GM12878 (cell line): ENCODE results near the gene IL17B. TPM values are rescaled to one million over a fixed set of nuclear protein-coding genes. Genes with fewer than 3 reads are reported as not detected.

Experiments used
- ATF7 ChIP-seq: fragments of 450-650 bp; IDR thresholded peaks from 2 replicates; pipeline ENCODE4 v1.6.1; 2016; ENCODE audit warnings: low read depth, mild to moderate bottlenecking
- CHD2 ChIP-seq: IDR thresholded peaks from 2 replicates; pipeline ENCODE4 v1.6.1; 2011; ENCODE audit warnings: low read depth, low read length, improper control_type of control experiment, borderline replicate concordance
- DPF2 ChIP-seq: fragments of 450-650 bp; IDR thresholded peaks from 2 replicates; pipeline ENCODE4 v1.6.1; 2017; ENCODE audit warnings: mild to moderate bottlenecking
- EED ChIP-seq: sonication (generic); IDR thresholded peaks from 2 replicates; pipeline ENCODE4 v1.6.1; 2016; ENCODE audit warnings: antibody characterized with exemption, low read depth
- MXI1 ChIP-seq: fragments of 150-350 bp; IDR thresholded peaks from 2 replicates; pipeline ENCODE4 v1.6.1; 2011; ENCODE audit warnings: low read depth, mild to moderate bottlenecking, inconsistent platforms, low read length, improper control_type of control experiment
- PAX8 ChIP-seq: fragments of 450-650 bp; IDR thresholded peaks from 2 replicates; pipeline ENCODE4 v1.6.1; 2017; ENCODE audit warnings: mild to moderate bottlenecking, moderate library complexity
- ZNF592 ChIP-seq: fragments of 450-650 bp; IDR thresholded peaks from 2 replicates; pipeline ENCODE4 v1.6.1; 2017; ENCODE audit warnings: mild to moderate bottlenecking, moderate library complexity
- polyA plus RNA-seq, 11 experiments: library from polyadenylated mRNA; depleted of rRNA in 4 of 11; unstranded in 6 of 11; stranded (reverse) in 5 of 11; fragments of >200 nt; fragmentation: Nextera tagmentation in 4 of 11; fragmentation: Illumina TruSeq in 1 of 11; extraction: Ambion mirVana in 4 of 11; extraction: Trizol in 1 of 11; gene quantifications; 1 replicate in 1 of 11; 2 replicates in 10 of 11; pipeline versions ENCODE4 v1.2.1 to v1.2.3, GENCODE V29; 2011 to 2016; ENCODE audit warnings: inconsistent platforms in 2 of 11, missing spikeins in 2 of 11, low read depth in 1 of 11
- total RNA-seq, 4 experiments: library from RNA; depleted of rRNA in 3 of 4; stranded (reverse); fragments of >200 nt in 3 of 4; fragmentation: Illumina TruSeq in 1 of 4; extraction: Trizol in 1 of 4; gene quantifications; 2 replicates each; pipeline versions ENCODE4 v1.2.1 to v1.2.3, GENCODE V29; 2013 to 2021
- TF ChIP-seq, protein P1 (sequence below): IDR thresholded peaks from 2 replicates; pipeline ENCODE4 v1.6.1; 2012; ENCODE audit warnings: improper control_type of control experiment, low read depth, low read length; ENCODE audit not compliant: insufficient replicate concordance
- TF ChIP-seq, protein P2 (sequence below): IDR thresholded peaks from 2 replicates; pipeline ENCODE4 v1.6.1; 2012; ENCODE audit warnings: low read depth, low read length, improper control_type of control experiment

Gene IL17B
- total and polyA plus RNA-seq, 10 of the 15 experiments (the other 5 are each of a cell fraction or from before 2014, with no cell fraction given): not detected

- TF ChIP-seq, protein P1, sequence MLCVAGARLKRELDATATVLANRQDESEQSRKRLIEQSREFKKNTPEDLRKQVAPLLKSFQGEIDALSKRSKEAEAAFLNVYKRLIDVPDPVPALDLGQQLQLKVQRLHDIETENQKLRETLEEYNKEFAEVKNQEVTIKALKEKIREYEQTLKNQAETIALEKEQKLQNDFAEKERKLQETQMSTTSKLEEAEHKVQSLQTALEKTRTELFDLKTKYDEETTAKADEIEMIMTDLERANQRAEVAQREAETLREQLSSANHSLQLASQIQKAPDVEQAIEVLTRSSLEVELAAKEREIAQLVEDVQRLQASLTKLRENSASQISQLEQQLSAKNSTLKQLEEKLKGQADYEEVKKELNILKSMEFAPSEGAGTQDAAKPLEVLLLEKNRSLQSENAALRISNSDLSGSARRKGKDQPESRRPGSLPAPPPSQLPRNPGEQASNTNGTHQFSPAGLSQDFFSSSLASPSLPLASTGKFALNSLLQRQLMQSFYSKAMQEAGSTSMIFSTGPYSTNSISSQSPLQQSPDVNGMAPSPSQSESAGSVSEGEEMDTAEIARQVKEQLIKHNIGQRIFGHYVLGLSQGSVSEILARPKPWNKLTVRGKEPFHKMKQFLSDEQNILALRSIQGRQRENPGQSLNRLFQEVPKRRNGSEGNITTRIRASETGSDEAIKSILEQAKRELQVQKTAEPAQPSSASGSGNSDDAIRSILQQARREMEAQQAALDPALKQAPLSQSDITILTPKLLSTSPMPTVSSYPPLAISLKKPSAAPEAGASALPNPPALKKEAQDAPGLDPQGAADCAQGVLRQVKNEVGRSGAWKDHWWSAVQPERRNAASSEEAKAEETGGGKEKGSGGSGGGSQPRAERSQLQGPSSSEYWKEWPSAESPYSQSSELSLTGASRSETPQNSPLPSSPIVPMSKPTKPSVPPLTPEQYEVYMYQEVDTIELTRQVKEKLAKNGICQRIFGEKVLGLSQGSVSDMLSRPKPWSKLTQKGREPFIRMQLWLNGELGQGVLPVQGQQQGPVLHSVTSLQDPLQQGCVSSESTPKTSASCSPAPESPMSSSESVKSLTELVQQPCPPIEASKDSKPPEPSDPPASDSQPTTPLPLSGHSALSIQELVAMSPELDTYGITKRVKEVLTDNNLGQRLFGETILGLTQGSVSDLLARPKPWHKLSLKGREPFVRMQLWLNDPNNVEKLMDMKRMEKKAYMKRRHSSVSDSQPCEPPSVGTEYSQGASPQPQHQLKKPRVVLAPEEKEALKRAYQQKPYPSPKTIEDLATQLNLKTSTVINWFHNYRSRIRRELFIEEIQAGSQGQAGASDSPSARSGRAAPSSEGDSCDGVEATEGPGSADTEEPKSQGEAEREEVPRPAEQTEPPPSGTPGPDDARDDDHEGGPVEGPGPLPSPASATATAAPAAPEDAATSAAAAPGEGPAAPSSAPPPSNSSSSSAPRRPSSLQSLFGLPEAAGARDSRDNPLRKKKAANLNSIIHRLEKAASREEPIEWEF: no peak
- no peak for TF ChIP-seq CHD2
- TF ChIP-seq PAX8: no peak
- TF ChIP-seq ATF7: no peak
- TF ChIP-seq, protein P2, sequence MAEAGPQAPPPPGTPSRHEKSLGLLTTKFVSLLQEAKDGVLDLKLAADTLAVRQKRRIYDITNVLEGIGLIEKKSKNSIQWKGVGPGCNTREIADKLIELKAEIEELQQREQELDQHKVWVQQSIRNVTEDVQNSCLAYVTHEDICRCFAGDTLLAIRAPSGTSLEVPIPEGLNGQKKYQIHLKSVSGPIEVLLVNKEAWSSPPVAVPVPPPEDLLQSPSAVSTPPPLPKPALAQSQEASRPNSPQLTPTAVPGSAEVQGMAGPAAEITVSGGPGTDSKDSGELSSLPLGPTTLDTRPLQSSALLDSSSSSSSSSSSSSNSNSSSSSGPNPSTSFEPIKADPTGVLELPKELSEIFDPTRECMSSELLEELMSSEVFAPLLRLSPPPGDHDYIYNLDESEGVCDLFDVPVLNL: no peak
- TF ChIP-seq DPF2: no peak
- no peak for TF ChIP-seq EED
- TF ChIP-seq ZNF592: no peak
- TF ChIP-seq MXI1: no peak
These were observed 8.1 kb upstream of the IL17B start (continued) for GRCh38 chr5:149387081-149387631.
